HL-60 (cell line): Measurements from ENCODE around the gene SMIM7.

Experiments used
- DNase-seq, 2 experiments: peaks; one replicate each; pipeline ENCODE4 v3.0.0-alpha.2; 2010 to 2020; ENCODE audit warnings: low read depth in 1 of 2, low spot score in 1 of 2
- H3K27ac ChIP-seq: fragments of 250-450 bp; sonication (Bioruptor Pico); replicated peaks from 2 replicates; pipeline ENCODE4 v1.5.1; 2020; ENCODE audit warnings: mild to moderate bottlenecking, moderate library complexity
- H3K27me3 ChIP-seq: fragments of 250-450 bp; sonication (Bioruptor Pico); 2 replicates; pipeline ENCODE4 v1.5.1; 2021; ENCODE audit warnings: mild to moderate bottlenecking, moderate library complexity; ENCODE audit not compliant: insufficient read depth, poor library complexity, severe bottlenecking
- H3K4me3 ChIP-seq: replicated peaks from 2 replicates; pipeline ENCODE4 v1.5.1; 2011; ENCODE audit warnings: mild to moderate bottlenecking, control low read depth, low read length; ENCODE audit not compliant: insufficient read depth
- CTCF ChIP-seq: IDR thresholded peaks from one replicate; pipeline ENCODE4 v1.5.1; 2011; ENCODE audit warnings: low read length, control low read depth, inconsistent platforms; ENCODE audit not compliant: insufficient read depth
- GABPA ChIP-seq: IDR thresholded peaks from 2 replicates; pipeline ENCODE4 v1.6.1; 2012; ENCODE audit warnings: low read depth
- POLR2AphosphoS5 ChIP-seq: IDR thresholded peaks from 2 replicates; pipeline ENCODE4 v1.6.1; 2012; ENCODE audit warnings: low read depth
- SPI1 ChIP-seq: IDR thresholded peaks from 2 replicates; pipeline ENCODE4 v1.6.1; 2012; ENCODE audit warnings: low read depth, mild to moderate bottlenecking, borderline replicate concordance
- TF ChIP-seq, protein P1 (sequence below): IDR thresholded peaks from 2 replicates; pipeline ENCODE4 v1.6.1; 2012; ENCODE audit warnings: low read depth; ENCODE audit not compliant: insufficient replicate concordance

The SMIM7 gene

GRCh38 chr19:16679811-16680210, 19.9 kb upstream of the SMIM7 start:
- no peak for TF ChIP-seq CTCF
- TF ChIP-seq, protein P1, sequence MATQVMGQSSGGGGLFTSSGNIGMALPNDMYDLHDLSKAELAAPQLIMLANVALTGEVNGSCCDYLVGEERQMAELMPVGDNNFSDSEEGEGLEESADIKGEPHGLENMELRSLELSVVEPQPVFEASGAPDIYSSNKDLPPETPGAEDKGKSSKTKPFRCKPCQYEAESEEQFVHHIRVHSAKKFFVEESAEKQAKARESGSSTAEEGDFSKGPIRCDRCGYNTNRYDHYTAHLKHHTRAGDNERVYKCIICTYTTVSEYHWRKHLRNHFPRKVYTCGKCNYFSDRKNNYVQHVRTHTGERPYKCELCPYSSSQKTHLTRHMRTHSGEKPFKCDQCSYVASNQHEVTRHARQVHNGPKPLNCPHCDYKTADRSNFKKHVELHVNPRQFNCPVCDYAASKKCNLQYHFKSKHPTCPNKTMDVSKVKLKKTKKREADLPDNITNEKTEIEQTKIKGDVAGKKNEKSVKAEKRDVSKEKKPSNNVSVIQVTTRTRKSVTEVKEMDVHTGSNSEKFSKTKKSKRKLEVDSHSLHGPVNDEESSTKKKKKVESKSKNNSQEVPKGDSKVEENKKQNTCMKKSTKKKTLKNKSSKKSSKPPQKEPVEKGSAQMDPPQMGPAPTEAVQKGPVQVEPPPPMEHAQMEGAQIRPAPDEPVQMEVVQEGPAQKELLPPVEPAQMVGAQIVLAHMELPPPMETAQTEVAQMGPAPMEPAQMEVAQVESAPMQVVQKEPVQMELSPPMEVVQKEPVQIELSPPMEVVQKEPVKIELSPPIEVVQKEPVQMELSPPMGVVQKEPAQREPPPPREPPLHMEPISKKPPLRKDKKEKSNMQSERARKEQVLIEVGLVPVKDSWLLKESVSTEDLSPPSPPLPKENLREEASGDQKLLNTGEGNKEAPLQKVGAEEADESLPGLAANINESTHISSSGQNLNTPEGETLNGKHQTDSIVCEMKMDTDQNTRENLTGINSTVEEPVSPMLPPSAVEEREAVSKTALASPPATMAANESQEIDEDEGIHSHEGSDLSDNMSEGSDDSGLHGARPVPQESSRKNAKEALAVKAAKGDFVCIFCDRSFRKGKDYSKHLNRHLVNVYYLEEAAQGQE, result no peak
- TF ChIP-seq GABPA, result no peak
- no peak for TF ChIP-seq POLR2AphosphoS5
- no peak for TF ChIP-seq SPI1
- no peak for DNase-seq
- H3K27ac ChIP-seq, result no peak overlapping the region
- no peak overlapping the region for H3K4me3 ChIP-seq
- H3K27me3 ChIP-seq, result no peaks in the 10 kb centered on the region

GRCh38 chr19:16678498-16678897, 18.6 kb upstream of the SMIM7 start:
- H3K4me3 ChIP-seq, result no peak overlapping the region
- TF ChIP-seq, protein P1, result no peak
- TF ChIP-seq CTCF (no peak), SPI1 (no peak)
- no peak for DNase-seq
- H3K27me3 ChIP-seq, result no peaks in the 10 kb centered on the region
- no peak overlapping the region for H3K27ac ChIP-seq

DNA sequence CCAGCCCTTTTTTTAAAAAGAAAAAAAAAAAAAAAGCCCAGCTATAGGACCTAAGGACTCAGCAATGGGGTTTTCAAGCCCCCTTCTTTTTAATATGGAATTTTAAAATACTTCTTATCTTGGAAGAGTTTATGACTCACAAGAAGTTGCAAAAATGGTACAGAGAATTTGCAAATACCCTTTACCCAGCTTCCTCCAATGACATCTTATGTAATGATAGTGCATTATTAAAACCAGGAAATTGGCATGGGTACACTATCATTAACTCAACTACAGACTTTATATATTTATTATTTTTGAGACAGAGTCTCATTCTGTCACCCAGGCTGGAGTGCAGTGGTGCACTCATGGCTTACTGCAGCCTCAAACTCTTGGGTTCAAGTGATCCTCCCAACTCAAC, 17.1 kb upstream of the SMIM7 start:
- Histone ChIP-seq H3K27me3 (no peaks in the 10 kb centered on the region), H3K4me3 (no peak overlapping the region), H3K27ac (no peak overlapping the region)
- TF ChIP-seq POLR2AphosphoS5, result no peak
- TF ChIP-seq, protein P1, result no peak
- no peak for TF ChIP-seq SPI1
- TF ChIP-seq CTCF, result no peak
- TF ChIP-seq GABPA, result no peak
- DNase-seq, result peak in 1 of 2 experiments; percentile 17
